Measurements from ENCODE around the gene FBXW11.

Gene FBXW11

GRCh38 chr5:172004824-172005237 lies 1.6 kb downstream of the FBXW11 start:
- H3K4me1 ChIP-seq (ENCODE audit: control insufficient read depth in 1 of 2, insufficient read depth in 2 of 2, low read length in 2 of 2), result peaks cover 50% of the 10 kb centered on the region in 2 donors

GRCh38 chr5:172003746-172004145 lies 2.7 kb downstream of the FBXW11 start:
- H3K9me3 ChIP-seq (ENCODE audit: control insufficient read depth in 1 of 2, low read length in 2 of 2), result no peaks in the 10 kb centered on the region
- H3K4me3 ChIP-seq (ENCODE audit: low read depth in 1 of 2, low read length in 2 of 2), result no peak overlapping the region
- H3K36me3 ChIP-seq (ENCODE audit: control insufficient read depth in 1 of 2, insufficient read depth in 2 of 2, low read length in 2 of 2), result no peaks in the 10 kb centered on the region
- H3K4me1 ChIP-seq (ENCODE audit: control insufficient read depth in 1 of 2, insufficient read depth in 2 of 2, low read length in 2 of 2), result peaks cover 50 to 53% of the 10 kb centered on the region in 2 donors
- H3K9ac ChIP-seq (ENCODE audit: low read depth in 1 of 2, low read length in 2 of 2), result no peak overlapping the region
- H3K27me3 ChIP-seq (ENCODE audit: control insufficient read depth in 1 of 2, insufficient read depth in 2 of 2, low read length in 2 of 2), result no peaks in the 10 kb centered on the region
- no peak overlapping the region for H3K27ac ChIP-seq (ENCODE audit: low read depth, low read length)

More at GRCh38 chr5:172004824-172005237, 1.6 kb downstream of the FBXW11 start:
- Histone ChIP-seq H3K9ac (ENCODE audit: low read depth in 1 of 2, low read length in 2 of 2) (peak overlapping the region; percentile 88 to 92), H3K4me3 (ENCODE audit: low read depth in 1 of 2, low read length in 2 of 2) (peak overlapping the region; percentile 91 to 99), H3K36me3 (ENCODE audit: control insufficient read depth in 1 of 2, insufficient read depth in 2 of 2, low read length in 2 of 2) (no peaks in the 10 kb centered on the region), H3K27me3 (ENCODE audit: control insufficient read depth in 1 of 2, insufficient read depth in 2 of 2, low read length in 2 of 2) (no peaks in the 10 kb centered on the region), H3K9me3 (ENCODE audit: control insufficient read depth in 1 of 2, low read length in 2 of 2) (no peaks in the 10 kb centered on the region), H3K27ac (ENCODE audit: low read depth, low read length) (no peak overlapping the region)

- H3K36me3 ChIP-seq (ENCODE audit: control insufficient read depth in 1 of 2, insufficient read depth in 2 of 2, low read length in 2 of 2), result no peaks in the 10 kb centered on the region
- H3K4me1 ChIP-seq (ENCODE audit: control insufficient read depth in 1 of 2, insufficient read depth in 2 of 2, low read length in 2 of 2), result peaks cover 49% of the 10 kb centered on the region in 2 donors
- no peak overlapping the region for H3K4me3 ChIP-seq (ENCODE audit: low read depth in 1 of 2, low read length in 2 of 2)
- no peaks in the 10 kb centered on the region for H3K27me3 ChIP-seq (ENCODE audit: control insufficient read depth in 1 of 2, insufficient read depth in 2 of 2, low read length in 2 of 2)
- no peak overlapping the region for H3K9ac ChIP-seq (ENCODE audit: low read depth in 1 of 2, low read length in 2 of 2)
- no peaks in the 10 kb centered on the region for H3K9me3 ChIP-seq (ENCODE audit: control insufficient read depth in 1 of 2, low read length in 2 of 2)
- H3K27ac ChIP-seq (ENCODE audit: low read depth, low read length), result no peak overlapping the region
These were observed 3.5 kb downstream of the FBXW11 start for GRCh38 chr5:172002840-172003512.

- H3K4me1 ChIP-seq (ENCODE audit: control insufficient read depth in 1 of 2, insufficient read depth in 2 of 2, low read length in 2 of 2), result peaks cover 44 to 47% of the 10 kb centered on the region in 2 donors
- no peaks in the 10 kb centered on the region for H3K9me3 ChIP-seq (ENCODE audit: control insufficient read depth in 1 of 2, low read length in 2 of 2)
- no peaks in the 10 kb centered on the region for H3K36me3 ChIP-seq (ENCODE audit: control insufficient read depth in 1 of 2, insufficient read depth in 2 of 2, low read length in 2 of 2)
- no peak overlapping the region for H3K9ac ChIP-seq (ENCODE audit: low read depth in 1 of 2, low read length in 2 of 2)
- no peaks in the 10 kb centered on the region for H3K27me3 ChIP-seq (ENCODE audit: control insufficient read depth in 1 of 2, insufficient read depth in 2 of 2, low read length in 2 of 2)
- H3K27ac ChIP-seq (ENCODE audit: low read depth, low read length), result no peak overlapping the region
- H3K4me3 ChIP-seq (ENCODE audit: low read depth in 1 of 2, low read length in 2 of 2), result no peak overlapping the region
These were observed 4.1 kb downstream of the FBXW11 start for GRCh38 chr5:172002310-172002709.

GRCh38 chr5:171999877-172000276 lies 6.6 kb downstream of the FBXW11 start:
- Histone ChIP-seq H3K9ac (ENCODE audit: low read depth in 1 of 2, low read length in 2 of 2) (no peak overlapping the region), H3K4me3 (ENCODE audit: low read depth in 1 of 2, low read length in 2 of 2) (no peak overlapping the region), H3K27me3 (ENCODE audit: control insufficient read depth in 1 of 2, insufficient read depth in 2 of 2, low read length in 2 of 2) (no peaks in the 10 kb centered on the region), H3K27ac (ENCODE audit: low read depth, low read length) (no peak overlapping the region), H3K36me3 (ENCODE audit: control insufficient read depth in 1 of 2, insufficient read depth in 2 of 2, low read length in 2 of 2) (no peaks in the 10 kb centered on the region), H3K4me1 (ENCODE audit: control insufficient read depth in 1 of 2, insufficient read depth in 2 of 2, low read length in 2 of 2) (peaks cover 53 to 57% of the 10 kb centered on the region in 2 donors), H3K9me3 (ENCODE audit: control insufficient read depth in 1 of 2, low read length in 2 of 2) (no peaks in the 10 kb centered on the region)

GRCh38 chr5:171999100-171999499 lies 7.3 kb downstream of the FBXW11 start:
- Histone ChIP-seq H3K9me3 (ENCODE audit: control insufficient read depth in 1 of 2, low read length in 2 of 2) (no peaks in the 10 kb centered on the region), H3K9ac (ENCODE audit: low read depth in 1 of 2, low read length in 2 of 2) (no peak overlapping the region), H3K4me1 (ENCODE audit: control insufficient read depth in 1 of 2, insufficient read depth in 2 of 2, low read length in 2 of 2) (peaks cover 47 to 51% of the 10 kb centered on the region in 2 donors), H3K36me3 (ENCODE audit: control insufficient read depth in 1 of 2, insufficient read depth in 2 of 2, low read length in 2 of 2) (no peaks in the 10 kb centered on the region), H3K4me3 (ENCODE audit: low read depth in 1 of 2, low read length in 2 of 2) (no peak overlapping the region), H3K27me3 (ENCODE audit: control insufficient read depth in 1 of 2, insufficient read depth in 2 of 2, low read length in 2 of 2) (no peaks in the 10 kb centered on the region), H3K27ac (ENCODE audit: low read depth, low read length) (no peak overlapping the region)

GRCh38 chr5:171997011-171997410 lies 9.4 kb downstream of the FBXW11 start:
- no peaks in the 10 kb centered on the region for H3K9me3 ChIP-seq (ENCODE audit: control insufficient read depth in 1 of 2, low read length in 2 of 2)
- no peak overlapping the region for H3K27ac ChIP-seq (ENCODE audit: low read depth, low read length)
- H3K36me3 ChIP-seq (ENCODE audit: control insufficient read depth in 1 of 2, insufficient read depth in 2 of 2, low read length in 2 of 2), result no peaks in the 10 kb centered on the region
- no peak overlapping the region for H3K9ac ChIP-seq (ENCODE audit: low read depth in 1 of 2, low read length in 2 of 2)
- no peak overlapping the region for H3K4me3 ChIP-seq (ENCODE audit: low read depth in 1 of 2, low read length in 2 of 2)
- H3K27me3 ChIP-seq (ENCODE audit: control insufficient read depth in 1 of 2, insufficient read depth in 2 of 2, low read length in 2 of 2), result no peaks in the 10 kb centered on the region
- H3K4me1 ChIP-seq (ENCODE audit: control insufficient read depth in 1 of 2, insufficient read depth in 2 of 2, low read length in 2 of 2), result peaks cover 29 to 34% of the 10 kb centered on the region in 2 donors

GRCh38 chr5:171992813-171993212 lies 13.6 kb downstream of the FBXW11 start:
- H3K9me3 ChIP-seq (ENCODE audit: control insufficient read depth in 1 of 2, low read length in 2 of 2), result no peaks in the 10 kb centered on the region
- no peaks in the 10 kb centered on the region for H3K36me3 ChIP-seq (ENCODE audit: control insufficient read depth in 1 of 2, insufficient read depth in 2 of 2, low read length in 2 of 2)
- no peak overlapping the region for H3K4me3 ChIP-seq (ENCODE audit: low read depth in 1 of 2, low read length in 2 of 2)
- H3K27ac ChIP-seq (ENCODE audit: low read depth, low read length), result no peak overlapping the region
- H3K27me3 ChIP-seq (ENCODE audit: control insufficient read depth in 1 of 2, insufficient read depth in 2 of 2, low read length in 2 of 2), result no peaks in the 10 kb centered on the region
- H3K9ac ChIP-seq (ENCODE audit: low read depth in 1 of 2, low read length in 2 of 2), result no peak overlapping the region
- H3K4me1 ChIP-seq (ENCODE audit: control insufficient read depth in 1 of 2, insufficient read depth in 2 of 2, low read length in 2 of 2), result peaks cover 19 to 31% of the 10 kb centered on the region in 2 donors

GRCh38 chr5:171992305-171992704 lies 14.1 kb downstream of the FBXW11 start:
- Histone ChIP-seq H3K27me3 (ENCODE audit: control insufficient read depth in 1 of 2, insufficient read depth in 2 of 2, low read length in 2 of 2) (no peaks in the 10 kb centered on the region), H3K4me1 (ENCODE audit: control insufficient read depth in 1 of 2, insufficient read depth in 2 of 2, low read length in 2 of 2) (peaks cover 17 to 28% of the 10 kb centered on the region in 2 donors)

GRCh38 chr5:171990713-171991015 lies 15.8 kb downstream of the FBXW11 start:
- peaks cover 2 to 13% of the 10 kb centered on the region in 2 donors for H3K4me1 ChIP-seq (ENCODE audit: control insufficient read depth in 1 of 2, insufficient read depth in 2 of 2, low read length in 2 of 2)
- no peak overlapping the region for H3K4me3 ChIP-seq (ENCODE audit: low read depth in 1 of 2, low read length in 2 of 2)
- no peaks in the 10 kb centered on the region for H3K9me3 ChIP-seq (ENCODE audit: control insufficient read depth in 1 of 2, low read length in 2 of 2)
- no peak overlapping the region for H3K27ac ChIP-seq (ENCODE audit: low read depth, low read length)
- H3K9ac ChIP-seq (ENCODE audit: low read depth in 1 of 2, low read length in 2 of 2), result no peak overlapping the region
- H3K27me3 ChIP-seq (ENCODE audit: control insufficient read depth in 1 of 2, insufficient read depth in 2 of 2, low read length in 2 of 2), result no peaks in the 10 kb centered on the region
- peaks cover 0 to 3% of the 10 kb centered on the region in 2 donors for H3K36me3 ChIP-seq (ENCODE audit: control insufficient read depth in 1 of 2, insufficient read depth in 2 of 2, low read length in 2 of 2)

More at GRCh38 chr5:171992305-171992704, 14.1 kb downstream of the FBXW11 start:
- no peak overlapping the region for H3K27ac ChIP-seq (ENCODE audit: low read depth, low read length)
- H3K36me3 ChIP-seq (ENCODE audit: control insufficient read depth in 1 of 2, insufficient read depth in 2 of 2, low read length in 2 of 2), result no peaks in the 10 kb centered on the region
- no peak overlapping the region for H3K9ac ChIP-seq (ENCODE audit: low read depth in 1 of 2, low read length in 2 of 2)
- H3K4me3 ChIP-seq (ENCODE audit: low read depth in 1 of 2, low read length in 2 of 2), result no peak overlapping the region
- H3K9me3 ChIP-seq (ENCODE audit: control insufficient read depth in 1 of 2, low read length in 2 of 2), result no peaks in the 10 kb centered on the region
